Hematopoietic multipotent progenitor cell treated with erythropoietin and hydrocortisone succinate and interleukin-3 and kit ligand, for 6 days (in vitro differentiated cells): ENCODE results near the gene GLB1L3.

ENCODE experiments used
- DNase-seq: peaks from one replicate; pipeline ENCODE4 v3.0.0-alpha.2; 2015

The GLB1L3 gene, protein sequence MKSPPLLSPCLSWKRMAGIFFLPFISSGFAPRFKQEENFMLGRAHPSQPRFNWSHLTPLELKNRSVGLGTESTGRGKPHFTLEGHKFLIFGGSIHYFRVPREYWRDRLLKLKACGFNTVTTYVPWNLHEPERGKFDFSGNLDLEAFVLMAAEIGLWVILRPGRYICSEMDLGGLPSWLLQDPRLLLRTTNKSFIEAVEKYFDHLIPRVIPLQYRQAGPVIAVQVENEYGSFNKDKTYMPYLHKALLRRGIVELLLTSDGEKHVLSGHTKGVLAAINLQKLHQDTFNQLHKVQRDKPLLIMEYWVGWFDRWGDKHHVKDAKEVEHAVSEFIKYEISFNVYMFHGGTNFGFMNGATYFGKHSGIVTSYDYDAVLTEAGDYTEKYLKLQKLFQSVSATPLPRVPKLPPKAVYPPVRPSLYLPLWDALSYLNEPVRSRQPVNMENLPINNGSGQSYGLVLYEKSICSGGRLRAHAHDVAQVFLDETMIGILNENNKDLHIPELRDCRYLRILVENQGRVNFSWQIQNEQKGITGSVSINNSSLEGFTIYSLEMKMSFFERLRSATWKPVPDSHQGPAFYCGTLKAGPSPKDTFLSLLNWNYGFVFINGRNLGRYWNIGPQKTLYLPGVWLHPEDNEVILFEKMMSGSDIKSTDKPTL

DNA sequence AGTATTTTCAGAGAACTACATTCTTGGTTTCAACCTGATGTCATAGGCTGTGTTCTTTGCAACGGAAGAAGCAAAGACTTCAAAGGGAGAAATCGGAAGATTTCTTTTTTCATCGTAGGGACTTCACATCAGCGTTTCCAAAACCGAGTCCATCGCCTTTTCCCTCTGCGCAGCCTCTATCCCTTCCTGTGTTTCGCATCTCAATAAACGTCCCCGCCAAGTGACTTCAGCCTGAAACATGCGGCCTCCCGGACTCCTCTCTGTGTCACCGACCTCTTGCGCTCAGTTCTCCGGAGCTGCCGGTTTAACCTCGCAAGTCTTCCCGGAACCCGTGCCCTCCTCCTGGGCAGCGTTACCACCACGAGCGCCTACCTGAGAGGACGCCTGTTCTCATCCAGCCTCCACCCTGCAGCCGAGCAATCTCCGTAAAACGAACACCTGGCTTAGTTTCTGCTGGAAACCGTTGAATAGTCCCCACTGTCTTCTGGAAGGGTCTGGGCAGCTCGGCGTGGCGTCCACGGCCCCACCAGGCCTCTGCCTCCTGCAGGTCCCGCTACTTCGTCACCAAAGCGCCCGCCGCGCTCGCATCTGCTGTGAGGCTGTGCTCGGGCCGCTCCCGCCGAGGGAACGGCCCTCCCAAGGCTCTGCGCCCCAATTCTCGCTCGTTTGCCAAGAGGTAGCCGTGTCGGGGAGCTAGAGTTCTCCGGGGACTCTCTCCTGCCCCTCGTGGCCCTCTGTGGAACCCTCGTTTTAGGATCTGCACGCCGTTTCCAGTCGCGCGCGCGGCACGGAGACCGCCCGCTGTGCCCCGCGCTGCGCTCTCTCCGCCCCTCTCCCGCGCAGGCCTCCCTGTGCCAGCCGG is at the start of gene GLB1L3:
GLB1L3 (plus strand) TSS at position 846 of the 862 bp plus-strand sequence. CDS start 362 bp downstream, outside the sequence.
- peak; percentile 77 for DNase-seq

DNA sequence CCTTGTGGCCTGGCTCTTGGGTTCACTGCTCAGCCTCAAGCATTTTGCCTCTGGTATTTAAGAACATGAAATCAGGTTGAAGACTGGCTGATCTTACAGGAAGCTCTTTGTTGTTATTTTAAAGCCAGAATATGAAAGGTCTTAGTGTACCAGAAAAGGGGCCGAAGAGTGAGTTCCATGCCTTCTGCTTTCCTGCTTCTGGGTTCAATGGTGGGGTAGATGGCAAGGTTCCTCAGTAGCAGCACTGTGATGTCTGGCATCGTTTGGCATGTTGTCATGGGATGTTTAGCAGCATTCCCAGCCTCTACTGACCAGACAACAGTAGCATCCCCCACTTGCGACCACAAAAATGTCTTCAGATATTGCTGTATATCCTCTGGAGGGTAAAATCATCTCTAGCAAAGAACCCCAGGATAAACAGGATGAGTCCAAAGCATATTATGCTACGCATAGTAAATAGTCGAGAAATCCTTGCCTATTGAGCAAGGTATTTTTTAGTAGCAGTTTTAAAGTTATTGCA is 49.3 kb upstream of the GLB1L3 start:
- no peak for DNase-seq

GRCh38 chr11:134228625-134229024 is 47.6 kb upstream of the GLB1L3 start:
- no peak for DNase-seq

GRCh38 chr11:134229126-134229790 is 46.9 kb upstream of the GLB1L3 start:
- no peak for DNase-seq

DNA sequence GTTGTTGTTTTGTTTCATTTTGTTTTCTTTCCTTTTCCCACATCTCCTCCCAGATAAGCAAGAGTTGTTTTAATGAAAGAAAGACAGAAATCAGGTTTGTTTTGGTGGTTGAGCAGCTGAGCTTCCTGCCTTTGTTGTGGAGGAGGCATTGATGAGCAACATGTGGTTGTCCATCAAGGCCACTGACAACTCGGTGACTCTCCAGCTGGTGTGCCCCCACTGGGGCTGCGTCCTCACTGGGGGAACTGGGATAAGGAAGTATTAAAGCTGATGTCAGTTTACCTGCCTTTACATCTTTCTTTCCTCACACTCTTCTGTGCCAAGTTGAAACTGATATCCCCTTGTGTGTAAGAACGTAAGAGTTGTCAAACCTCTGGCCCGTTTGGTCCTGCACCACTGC is 45.8 kb upstream of the GLB1L3 start:
- no peak for DNase-seq

GRCh38 chr11:134231958-134232659 is 44.1 kb upstream of the GLB1L3 start:
- DNase-seq = no peak

- peak; percentile 89 for DNase-seq
These were observed 42.4 kb upstream of the GLB1L3 start for GRCh38 chr11:134233729-134234179.

DNA sequence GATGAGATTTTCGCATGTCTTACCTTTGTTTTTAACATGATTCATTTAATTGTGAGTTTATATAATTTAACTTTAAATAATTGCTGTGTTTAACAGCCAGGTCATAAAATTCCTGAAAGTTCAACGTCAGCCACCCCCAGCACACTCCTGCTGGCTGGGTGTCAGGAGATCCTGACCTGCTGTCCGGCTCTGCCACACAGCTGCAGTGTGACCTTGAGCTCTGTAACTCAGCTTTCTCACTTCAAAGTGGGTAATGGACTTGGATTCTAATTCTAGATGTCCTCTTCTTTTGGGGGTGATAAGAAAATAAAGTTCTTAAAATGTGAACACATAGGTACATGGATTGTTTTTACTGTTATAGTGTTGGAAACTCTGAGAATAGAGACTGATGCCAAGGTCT is 40.8 kb upstream of the GLB1L3 start:
- no peak for DNase-seq

- DNase-seq = no peak
These were observed 39.2 kb upstream of the GLB1L3 start for GRCh38 chr11:134236834-134237556.

DNA sequence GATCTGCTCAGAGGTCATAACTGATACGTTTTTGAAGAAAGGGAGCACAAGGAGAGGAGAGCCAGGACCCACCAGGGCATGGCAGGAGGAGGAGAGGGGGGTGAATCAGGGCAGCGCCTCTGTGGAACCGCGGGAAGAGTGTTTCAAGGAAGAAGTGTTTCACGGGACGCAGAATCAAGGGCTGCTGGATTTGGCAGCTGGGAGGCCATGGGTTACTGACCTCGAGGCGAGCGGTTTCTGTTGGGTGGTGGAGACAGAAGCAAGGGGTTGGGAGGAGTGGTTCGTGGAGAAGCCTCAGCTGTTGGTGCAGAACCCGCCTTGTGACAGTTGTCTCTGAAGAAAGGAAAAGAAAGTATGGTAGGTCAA is 38.6 kb upstream of the GLB1L3 start:
- no peak for DNase-seq

DNA sequence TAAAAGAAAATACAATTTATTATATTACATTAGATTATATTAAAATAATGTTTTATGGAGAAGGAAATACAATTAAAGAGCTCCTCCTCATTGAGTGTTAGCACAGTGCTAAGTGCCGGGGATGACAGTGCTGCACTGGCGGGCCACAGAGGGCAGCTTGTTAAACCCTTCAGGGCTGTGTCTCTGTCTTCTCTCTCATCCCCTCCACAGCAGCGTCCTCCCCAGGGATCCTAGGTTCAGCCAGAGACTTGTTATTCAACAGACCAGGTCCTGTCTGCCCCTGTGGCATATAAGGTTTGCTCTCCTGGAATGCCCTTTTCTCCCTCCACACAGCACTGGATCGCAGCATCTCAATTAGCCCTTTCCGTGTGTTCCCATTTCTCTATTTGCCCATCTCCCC is 37.2 kb upstream of the GLB1L3 start:
- no peak for DNase-seq

DNA sequence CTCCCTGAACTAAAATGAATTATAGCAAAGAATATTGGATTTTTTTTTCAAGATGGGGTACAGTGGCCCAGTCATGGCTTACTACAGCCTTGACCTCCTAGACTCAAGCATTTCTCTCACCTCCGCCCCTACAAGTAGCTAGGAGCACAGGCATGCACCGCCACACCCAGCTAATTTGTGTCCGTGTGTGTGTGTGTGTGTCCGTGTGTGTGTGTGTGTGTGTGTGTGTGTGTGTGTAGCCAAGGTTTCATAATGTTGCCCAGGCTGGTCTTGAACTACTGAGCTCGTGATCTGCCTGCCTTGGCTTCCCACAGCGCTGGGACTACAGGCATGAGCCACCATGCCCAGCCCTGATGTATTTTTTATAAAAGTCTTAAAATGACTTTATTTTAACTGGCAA is 35.6 kb upstream of the GLB1L3 start:
- no peak for DNase-seq

- no peak for DNase-seq
These were observed 33.8 kb upstream of the GLB1L3 start for GRCh38 chr11:134242376-134242775.

GRCh38 chr11:134243913-134244312 is 32.3 kb upstream of the GLB1L3 start:
- DNase-seq = no peak

DNA sequence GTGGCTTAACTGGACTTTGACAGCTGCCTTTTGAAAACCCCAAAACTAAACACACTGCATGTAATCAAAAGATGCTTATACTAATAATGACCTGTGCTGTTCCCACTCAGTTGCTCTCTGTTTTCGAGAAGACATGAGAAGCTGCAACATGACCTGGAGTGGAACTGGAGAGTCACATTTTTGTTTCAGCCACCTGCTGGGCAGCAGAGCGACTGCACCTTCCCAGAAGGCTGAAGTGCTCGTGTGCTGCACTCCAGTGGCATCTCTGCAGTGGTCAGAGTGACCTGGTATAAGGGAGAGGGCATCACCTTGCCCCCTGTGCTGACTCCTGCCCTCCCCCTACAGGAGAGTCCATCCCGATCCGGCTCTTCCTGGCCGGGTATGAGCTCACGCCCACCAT is 31.6 kb upstream of the GLB1L3 start:
- DNase-seq = peak; percentile 66

- DNase-seq = no peak
These were observed 30.7 kb upstream of the GLB1L3 start for GRCh38 chr11:134245434-134245833.

- DNase-seq = no peak
These were observed 30.1 kb upstream of the GLB1L3 start for GRCh38 chr11:134246100-134246499.

DNA sequence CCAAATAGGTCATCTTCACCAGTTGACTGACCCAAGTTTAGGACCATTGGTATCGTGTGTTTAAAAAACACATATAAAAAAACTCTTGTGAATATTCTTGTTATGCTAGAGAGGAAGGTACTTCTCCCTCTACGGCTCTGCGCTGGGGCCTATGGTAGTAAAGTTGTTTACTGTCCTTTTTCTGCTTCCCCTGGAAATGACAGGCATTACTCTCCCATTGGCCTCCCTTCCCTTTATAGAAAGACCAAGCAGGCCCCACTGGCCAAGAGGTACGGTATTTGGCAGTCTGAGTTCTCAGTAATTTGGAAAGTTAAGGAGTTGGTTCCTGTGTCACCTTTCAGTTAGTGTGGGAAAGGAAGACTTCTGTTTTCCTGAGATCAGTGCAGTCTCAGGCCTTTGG is 29.5 kb upstream of the GLB1L3 start:
- no peak for DNase-seq

DNA sequence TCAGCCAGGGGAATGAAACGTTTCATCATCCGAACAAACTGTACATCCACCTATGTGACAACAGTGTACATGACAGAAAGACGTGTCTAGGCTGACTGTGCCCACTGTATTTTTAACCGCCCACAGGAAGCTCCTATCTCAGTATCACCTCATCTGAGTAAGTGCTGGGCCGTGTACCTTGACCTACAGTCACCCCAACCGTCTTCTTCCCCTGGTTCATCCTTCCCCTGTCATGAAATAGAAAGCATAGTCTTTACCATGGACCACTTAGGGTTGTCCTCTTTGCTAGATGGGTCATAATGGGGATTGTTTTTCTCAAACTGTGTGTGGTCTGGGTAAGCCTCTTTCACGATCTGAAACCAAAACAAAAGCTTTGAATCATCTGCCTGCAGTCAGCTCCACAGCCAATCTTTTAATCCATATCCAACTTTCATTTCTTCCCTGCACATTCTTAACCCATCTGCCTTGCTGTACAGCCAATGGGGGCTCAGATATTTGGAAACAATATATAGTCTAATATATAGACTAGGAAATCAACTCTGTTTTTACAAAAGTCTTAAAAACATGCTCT is 27.2 kb upstream of the GLB1L3 start:
- no peak for DNase-seq

DNA sequence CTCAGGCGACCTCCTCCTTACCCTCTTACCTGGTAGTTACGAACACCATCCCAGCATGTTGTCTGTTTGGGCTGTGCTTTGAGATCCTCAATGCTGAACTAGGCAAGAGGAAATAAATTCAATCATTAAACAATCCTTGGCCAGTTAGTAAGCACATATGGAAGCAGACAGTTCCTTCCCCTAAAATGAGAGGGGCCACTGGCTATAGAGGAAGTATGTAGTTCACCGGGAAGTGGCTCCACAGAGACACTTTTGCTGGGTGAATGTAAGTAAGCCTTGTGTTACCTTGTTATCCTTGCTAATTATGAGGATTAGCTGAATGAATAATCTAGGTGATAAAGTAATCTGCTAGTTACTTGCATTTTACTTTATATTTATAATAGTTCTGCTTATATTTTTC is 25.9 kb upstream of the GLB1L3 start:
- no peak for DNase-seq

GRCh38 chr11:134250675-134251074 is 25.5 kb upstream of the GLB1L3 start:
- DNase-seq = peak; percentile 48
